SJCRH30 (cell line): ENCODE measurements around the gene RAB40A. TPM values are rescaled to one million over a fixed set of nuclear protein-coding genes. Genes with fewer than 3 reads are reported as not detected.
A peak's percentile ranks its signal among the peaks of the same experiment; 100 is the strongest.
"Not testable (repeated sequence)": the region's sequence is repeated elsewhere in the genome, so short reads cannot be mapped to it uniquely, and the experiment has no call there.

Experiments
- DNase-seq, 2 experiments: peaks; one replicate each; pipeline ENCODE4 v3.0.0-alpha.2; 2015 to 2020
- H3K27ac ChIP-seq: fragments of 250-450 bp; sonication (Bioruptor Pico); 2 replicates; pipeline ENCODE4 v1.5.1; 2020; ENCODE audit warnings: mild to moderate bottlenecking, moderate library complexity
- H3K27me3 ChIP-seq: fragments of 250-450 bp; sonication (Bioruptor Pico); 2 replicates; pipeline ENCODE4 v1.5.1; 2020; ENCODE audit warnings: mild to moderate bottlenecking, moderate library complexity
- H3K36me3 ChIP-seq: fragments of 250-450 bp; sonication (Bioruptor Pico); 2 replicates; pipeline ENCODE4 v1.5.1; 2020; ENCODE audit warnings: mild to moderate bottlenecking, moderate library complexity
- H3K4me1 ChIP-seq: fragments of 250-450 bp; sonication (Bioruptor Pico); 2 replicates; pipeline ENCODE4 v1.5.1; 2020; ENCODE audit warnings: mild to moderate bottlenecking, moderate library complexity
- H3K4me3 ChIP-seq: fragments of 250-450 bp; sonication (Bioruptor Pico); 2 replicates; pipeline ENCODE4 v1.5.1; 2020; ENCODE audit warnings: mild to moderate bottlenecking, moderate library complexity
- H3K9me3 ChIP-seq: fragments of 250-450 bp; sonication (Bioruptor Pico); replicated peaks from 2 replicates; pipeline ENCODE4 v1.5.1; 2020; ENCODE audit warnings: mild to moderate bottlenecking, moderate library complexity
- total RNA-seq: library from RNA; depleted of rRNA; stranded (reverse); fragments of >200 nt; shearing (Covaris generic); gene quantifications from 2 replicates; pipeline ENCODE4 v1.2.3, GENCODE V29; 2014

Gene RAB40A
- total RNA-seq, 1 experiment from 2014 or later, result 0.04 TPM

DNA sequence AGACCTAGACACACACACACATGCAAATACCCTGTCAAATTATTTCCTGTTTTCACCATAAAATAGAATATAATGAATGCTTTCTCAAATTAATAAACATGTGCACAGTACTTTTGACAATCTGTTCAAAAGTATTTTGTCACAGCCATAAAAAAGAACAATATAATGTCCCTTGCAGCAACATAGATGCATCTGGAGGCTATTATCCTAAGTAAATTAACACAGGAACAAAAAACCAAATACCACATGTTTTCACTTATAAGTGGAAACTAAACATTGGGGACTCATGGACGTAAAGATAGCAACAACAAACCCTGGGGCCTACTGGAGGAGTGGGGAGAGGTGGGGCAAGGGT lies 15.5 kb downstream of the RAB40A start:
- no peaks in the 10 kb centered on the region for H3K36me3 ChIP-seq
- H3K9me3 ChIP-seq, result no peaks in the 10 kb centered on the region
- 0 out of 2 replicates have a peak, but pooled peaks cover 6% of the 10 kb centered on the region for H3K27me3 ChIP-seq
- H3K4me3 ChIP-seq, result no peak overlapping the region
- H3K27ac ChIP-seq, result no peak overlapping the region
- no peak for DNase-seq
- H3K4me1 ChIP-seq, result no peaks in the 10 kb centered on the region

- Histone ChIP-seq H3K4me3 (no peak overlapping the region), H3K4me1 (no peaks in the 10 kb centered on the region), H3K27me3 (0 out of 2 replicates have a peak, but pooled peaks cover 6% of the 10 kb centered on the region), H3K36me3 (no peaks in the 10 kb centered on the region), H3K9me3 (no peaks in the 10 kb centered on the region), H3K27ac (no peak overlapping the region)
- no peak for DNase-seq
Observed at GRCh38 chrX:103503163-103503852, 16.0 kb downstream of the RAB40A start.

DNA sequence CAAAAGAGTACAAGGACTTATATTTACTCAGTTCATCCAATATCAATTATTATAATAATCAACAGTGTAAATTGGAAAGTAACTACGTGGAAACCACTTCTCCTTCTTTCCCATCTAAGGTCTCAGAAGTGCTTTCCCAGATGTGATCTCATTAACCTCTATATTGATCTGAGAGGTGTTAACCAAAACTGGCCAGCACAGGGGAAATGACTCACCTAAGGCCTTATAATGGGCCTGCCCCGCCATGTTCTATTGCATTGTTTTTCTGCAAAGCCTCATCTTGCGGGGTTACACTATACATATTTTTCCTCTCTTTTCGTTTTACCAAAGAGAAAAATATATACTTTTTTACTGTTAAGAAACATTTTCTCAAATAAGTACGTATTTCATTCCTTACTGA lies 20.5 kb downstream of the RAB40A start:
- H3K36me3 ChIP-seq, result no peaks in the 10 kb centered on the region
- no peak for DNase-seq
- no peaks in the 10 kb centered on the region for H3K4me1 ChIP-seq
- no peak overlapping the region for H3K27ac ChIP-seq
- no peaks in the 10 kb centered on the region for H3K27me3 ChIP-seq
- no peaks in the 10 kb centered on the region for H3K9me3 ChIP-seq
- no peak overlapping the region for H3K4me3 ChIP-seq

DNA sequence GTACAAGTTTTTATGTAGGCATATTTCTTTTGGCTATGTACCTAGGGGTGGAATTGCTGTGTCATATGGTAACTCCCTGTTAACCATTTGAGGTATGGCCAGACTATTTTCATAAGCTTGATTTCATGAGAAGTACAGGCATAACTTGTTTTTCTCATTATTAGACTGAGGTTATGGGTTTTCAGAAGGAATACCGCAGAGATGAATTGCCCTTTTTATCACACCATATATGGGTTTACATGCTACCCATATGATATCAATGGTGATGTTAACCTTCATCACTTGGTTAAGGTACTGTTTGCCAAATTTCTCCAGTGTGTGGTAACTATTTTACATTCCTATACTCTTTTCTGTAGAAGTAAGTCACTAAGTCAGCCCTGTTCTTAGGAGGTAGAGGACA lies 23.5 kb downstream of the RAB40A start:
- H3K9me3 ChIP-seq, result no peaks in the 10 kb centered on the region
- H3K27me3 ChIP-seq, result no peaks in the 10 kb centered on the region
- H3K4me1 ChIP-seq, result no peaks in the 10 kb centered on the region
- no peak overlapping the region for H3K4me3 ChIP-seq
- no peak overlapping the region for H3K27ac ChIP-seq
- DNase-seq, result no peak
- H3K36me3 ChIP-seq, result no peaks in the 10 kb centered on the region

GRCh38 chrX:103493578-103493977 lies 25.7 kb downstream of the RAB40A start:
- H3K27ac ChIP-seq, H3K27me3 ChIP-seq, DNase-seq, H3K4me3 ChIP-seq, H3K9me3 ChIP-seq, H3K4me1 ChIP-seq, H3K36me3 ChIP-seq: not testable (repeated sequence)

- not testable (repeated sequence) for H3K36me3 ChIP-seq, H3K9me3 ChIP-seq, H3K27ac ChIP-seq, H3K4me3 ChIP-seq, H3K4me1 ChIP-seq, H3K27me3 ChIP-seq
- peak; percentile 47 to 76 for DNase-seq
Observed at GRCh38 chrX:103489733-103490132, 29.6 kb downstream of the RAB40A start.

DNA sequence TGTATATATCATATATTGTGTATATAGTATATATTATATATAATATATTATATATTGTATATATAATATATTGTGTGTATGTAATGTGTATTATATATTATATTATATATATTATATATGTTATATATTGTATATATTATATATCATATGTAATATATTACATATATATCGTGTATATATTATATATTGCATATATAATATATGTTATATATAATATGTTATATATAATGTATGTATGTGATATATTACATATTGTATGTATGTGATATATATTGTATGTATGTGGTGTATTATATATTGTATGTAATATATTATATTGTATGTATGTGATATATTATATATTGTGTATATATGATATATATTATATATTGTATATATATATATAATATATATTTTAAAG lies 30.5 kb downstream of the RAB40A start:
- Histone ChIP-seq H3K4me3 (no peak overlapping the region), H3K9me3 (no peaks in the 10 kb centered on the region), H3K27ac (no peak overlapping the region), H3K27me3 (no peaks in the 10 kb centered on the region), H3K4me1 (no peaks in the 10 kb centered on the region), H3K36me3 (no peaks in the 10 kb centered on the region)
- no peak for DNase-seq

- Histone ChIP-seq H3K27ac (no peak overlapping the region), H3K27me3 (no peaks in the 10 kb centered on the region), H3K9me3 (no peaks in the 10 kb centered on the region), H3K4me1 (no peaks in the 10 kb centered on the region), H3K4me3 (no peak overlapping the region), H3K36me3 (no peaks in the 10 kb centered on the region)
- peak; percentile 13 to 49 for DNase-seq
Observed at GRCh38 chrX:103488332-103488731, 31.0 kb downstream of the RAB40A start.

GRCh38 chrX:103483720-103484119 lies 35.6 kb downstream of the RAB40A start:
- Histone ChIP-seq H3K4me1 (no peaks in the 10 kb centered on the region), H3K4me3 (no peak overlapping the region), H3K36me3 (no peaks in the 10 kb centered on the region), H3K27ac (no peak overlapping the region), H3K9me3 (no peaks in the 10 kb centered on the region), H3K27me3 (no peaks in the 10 kb centered on the region; the same call in 1 of the 2 replicates)
- DNase-seq, result no peak

DNA sequence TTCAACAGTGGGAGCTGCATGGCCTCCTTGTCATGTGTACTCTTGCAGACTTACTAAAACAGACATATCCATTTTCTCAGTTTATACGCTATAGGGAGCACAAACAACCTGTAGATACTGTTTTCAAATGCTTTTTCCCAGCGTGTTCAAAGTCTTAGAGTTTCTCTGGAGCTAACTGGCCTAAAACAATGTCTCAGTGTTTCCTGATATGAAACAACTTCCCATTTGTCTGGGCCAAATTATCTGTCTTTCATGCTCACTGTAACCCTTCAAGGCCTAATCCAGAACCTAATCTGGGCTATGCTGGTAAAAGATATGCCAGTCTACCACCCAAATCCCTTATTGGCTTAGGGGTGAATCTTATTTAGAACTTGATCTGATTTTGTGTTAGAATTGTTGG lies 38.8 kb downstream of the RAB40A start:
- H3K27ac ChIP-seq, result no peak overlapping the region

DNA sequence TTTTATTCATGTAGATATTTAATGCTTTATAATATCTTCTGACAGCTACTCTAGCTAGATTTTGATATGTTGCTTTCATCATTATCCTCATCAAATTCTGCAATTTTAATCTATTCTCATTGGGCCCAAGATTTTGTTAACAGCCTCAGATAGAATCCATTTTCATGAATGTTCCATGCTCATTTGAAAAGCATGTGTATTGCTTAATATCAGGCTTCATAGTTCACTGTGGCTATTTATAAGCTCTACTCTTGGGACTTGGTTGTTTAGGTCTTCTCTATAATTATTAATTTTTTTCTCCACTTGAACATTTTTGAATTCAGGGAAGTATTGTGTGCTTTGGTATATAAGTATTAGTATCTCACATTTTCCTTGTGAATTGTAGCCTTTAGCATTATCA lies 41.8 kb downstream of the RAB40A start:
- no peaks in the 10 kb centered on the region for H3K9me3 ChIP-seq
- no peak overlapping the region for H3K27ac ChIP-seq
- H3K4me3 ChIP-seq, result no peak overlapping the region
- DNase-seq, result no peak
- H3K4me1 ChIP-seq, result no peaks in the 10 kb centered on the region
- no peaks in the 10 kb centered on the region for H3K36me3 ChIP-seq
- no peaks in the 10 kb centered on the region; the same call in 1 of the 2 replicates for H3K27me3 ChIP-seq

More for the DNA sequence above, 38.8 kb downstream of the RAB40A start:
- no peak for DNase-seq
- Histone ChIP-seq H3K9me3 (no peaks in the 10 kb centered on the region), H3K4me1 (no peaks in the 10 kb centered on the region), H3K36me3 (no peaks in the 10 kb centered on the region), H3K4me3 (no peak overlapping the region), H3K27me3 (no peaks in the 10 kb centered on the region; the same call in 1 of the 2 replicates)

- Histone ChIP-seq H3K36me3 (no peaks in the 10 kb centered on the region), H3K27ac (no peak overlapping the region), H3K4me1 (no peaks in the 10 kb centered on the region), H3K9me3 (no peaks in the 10 kb centered on the region), H3K27me3 (no peaks in the 10 kb centered on the region; the same call in 1 of the 2 replicates), H3K4me3 (no peak overlapping the region)
- DNase-seq, result no peak
Observed at GRCh38 chrX:103475381-103475780, 43.9 kb downstream of the RAB40A start.

- not testable (repeated sequence) for H3K27ac ChIP-seq, H3K27me3 ChIP-seq, H3K36me3 ChIP-seq, H3K4me3 ChIP-seq, H3K4me1 ChIP-seq, DNase-seq, H3K9me3 ChIP-seq
Observed at GRCh38 chrX:103469977-103470376, 49.3 kb downstream of the RAB40A start.

DNA sequence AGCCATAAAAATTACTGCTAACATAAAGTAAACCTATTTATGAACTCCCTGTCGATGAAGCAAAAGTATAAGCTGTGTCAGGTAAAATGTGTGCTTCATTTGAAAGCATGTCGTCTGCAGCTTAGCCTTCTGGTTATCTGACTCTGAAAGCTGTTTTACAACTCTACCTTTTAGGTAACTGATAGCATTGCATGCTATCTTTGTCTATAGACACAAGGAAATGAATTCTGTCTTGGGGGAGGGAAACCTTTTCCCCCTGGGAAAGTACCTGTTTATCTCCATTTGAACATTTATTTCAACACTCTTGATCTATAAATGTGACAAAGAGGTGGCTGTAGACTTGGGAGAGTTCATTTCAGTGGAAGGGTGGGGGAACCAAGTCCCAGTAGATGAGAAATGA lies 51.4 kb downstream of the RAB40A start:
- Histone ChIP-seq H3K4me3 (no peak overlapping the region), H3K4me1 (no peaks in the 10 kb centered on the region), H3K9me3 (no peaks in the 10 kb centered on the region), H3K27ac (no peak overlapping the region), H3K36me3 (no peaks in the 10 kb centered on the region), H3K27me3 (no peaks in the 10 kb centered on the region)
- DNase-seq, result no peak

- H3K9me3 ChIP-seq, result no peaks in the 10 kb centered on the region
- H3K27me3 ChIP-seq, result no peaks in the 10 kb centered on the region
- H3K36me3 ChIP-seq, result no peaks in the 10 kb centered on the region
- no peak for DNase-seq
- no peaks in the 10 kb centered on the region for H3K4me1 ChIP-seq
- no peak overlapping the region for H3K4me3 ChIP-seq
- no peak overlapping the region for H3K27ac ChIP-seq
Observed at GRCh38 chrX:103467156-103467555, 52.1 kb downstream of the RAB40A start.

DNA sequence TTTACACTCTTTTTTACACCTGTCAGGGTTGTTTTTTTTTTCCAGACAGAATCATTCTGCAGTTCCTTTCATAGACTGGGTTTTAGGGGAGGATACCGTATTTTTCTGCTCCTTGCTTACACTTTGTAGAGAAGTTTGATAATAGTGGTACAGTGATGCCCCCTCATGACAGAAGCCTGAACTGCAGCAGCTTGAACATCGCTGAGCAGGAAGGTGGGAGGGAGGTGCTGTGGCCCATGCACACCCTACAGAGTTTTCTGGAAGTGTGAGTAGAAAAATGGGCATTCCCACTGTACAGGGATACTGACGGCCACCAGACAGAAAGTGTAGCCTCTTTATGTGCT lies 54.5 kb downstream of the RAB40A start:
- Histone ChIP-seq H3K27ac (no peak overlapping the region; the same call in 1 of the 2 replicates), H3K9me3 (no peaks in the 10 kb centered on the region), H3K4me3 (peak overlapping the region; percentile 44), H3K36me3 (no peaks in the 10 kb centered on the region), H3K27me3 (no peaks in the 10 kb centered on the region), H3K4me1 (no peaks in the 10 kb centered on the region)
- DNase-seq, result peak; percentile 67 to 90
